Endothelial cell of umbilical vein (primary cell): ENCODE data around the gene ADCY9. TPM values are rescaled to one million over a fixed set of nuclear protein-coding genes. Genes with fewer than 3 reads are reported as not detected.

Experiments used
- BruUV-seq: library from RNA; stranded (reverse); fragments of 400-500 nt; replicated peaks from 2 replicates; lab custom pipeline; 2021; lab: Mats Ljungman, UMichigan
- CTCF ChIA-PET: fragments of 300-600, 350-600 bp; sonication (Branson Sonifier 250); formaldehyde crosslinking; loops from one replicate; lab custom pipeline; 2021; ENCODE audit warnings: antibody characterized with exemption, inconsistent platforms; lab: Charles Lee
- POLR2A ChIA-PET: fragments of 300-600, 350-600 bp; sonication (Branson Sonifier 250); formaldehyde crosslinking; loops from one replicate; lab custom pipeline; 2021; ENCODE audit warnings: antibody characterized with exemption, inconsistent platforms; lab: Charles Lee
- DNase-seq: peaks from one replicate; pipeline ENCODE4 v3.0.0-alpha.2; 2011; ENCODE audit warnings: low read depth, low spot score
- FAIRE-seq: peaks from 2 replicates; lab custom pipeline; 2011; peaks lifted over from hg19 to GRCh38; lab: Jason Lieb, UNC
- H2AFZ ChIP-seq: 2 replicates; pipeline ENCODE4 v1.6.0; 2012; ENCODE audit warnings: low read depth, low read length, control low read depth, inconsistent platforms
- H3K27ac ChIP-seq: 2 replicates; pipeline ENCODE4 v1.5.1; 2011; ENCODE audit warnings: low read depth, mild to moderate bottlenecking, control low read depth, low read length, moderate library complexity; ENCODE audit not compliant: insufficient read depth
- H3K27me3 ChIP-seq, 2 experiments: 2 replicates each; pipeline versions ENCODE4 v1.6.0 to v1.6.1; 2011; ENCODE audit warnings: low read length in 2 of 2, mixed read lengths in 1 of 2; ENCODE audit not compliant: control insufficient read depth in 2 of 2, insufficient read depth in 2 of 2
- H3K36me3 ChIP-seq, 2 experiments: 2 replicates in 1 of 2; 3 replicates in 1 of 2; pipeline ENCODE4 v1.5.1; 2011; ENCODE audit warnings: low read length in 2 of 2, mild to moderate bottlenecking in 1 of 2, moderate library complexity in 1 of 2; ENCODE audit not compliant: control insufficient read depth in 2 of 2, insufficient read depth in 2 of 2; ENCODE audit errors: extremely low read depth in 1 of 2
- H3K4me1 ChIP-seq: 3 replicates; pipeline ENCODE4 v1.5.1; 2011; ENCODE audit warnings: mild to moderate bottlenecking, low read length; ENCODE audit not compliant: control insufficient read depth, insufficient read depth; ENCODE audit errors: extremely low read depth
- H3K4me2 ChIP-seq: 2 replicates; pipeline ENCODE4 v1.6.1; 2011; ENCODE audit warnings: low read length, control low read depth, mixed read lengths; ENCODE audit not compliant: insufficient read depth
- H3K4me3 ChIP-seq, 3 experiments: fragments of 200-600 bp in 1 of 3; sonication (generic), shearing (Covaris generic) in 1 of 3; replicated peaks in 1 of 3; 2 replicates each; pipeline ENCODE4 v1.5.1; 2011 to 2016; ENCODE audit warnings: control low read depth in 3 of 3, low read length in 3 of 3, mild to moderate bottlenecking in 2 of 3, inconsistent platforms in 1 of 3, low read depth in 1 of 3, moderate library complexity in 1 of 3; ENCODE audit not compliant: insufficient read depth in 1 of 3
- H3K79me2 ChIP-seq: 2 replicates; pipeline ENCODE4 v1.6.0; 2012; ENCODE audit warnings: low read length, inconsistent platforms; ENCODE audit not compliant: control insufficient read depth, insufficient read depth
- H3K9ac ChIP-seq: replicated peaks from 2 replicates; pipeline ENCODE3; 2011; ENCODE audit warnings: low read length, control low read depth; ENCODE audit not compliant: insufficient read depth; ENCODE audit errors: extremely low read depth
- H3K9me1 ChIP-seq: replicated peaks from 3 replicates; pipeline ENCODE4 v1.6.0; 2011; ENCODE audit warnings: mild to moderate bottlenecking, low read length; ENCODE audit not compliant: control insufficient read depth, insufficient read depth; ENCODE audit errors: extremely low read depth
- H3K9me3 ChIP-seq: replicated peaks from 2 replicates; pipeline ENCODE4 v1.5.1; 2012; ENCODE audit warnings: low read length, inconsistent platforms; ENCODE audit not compliant: control insufficient read depth, insufficient read depth
- H4K20me1 ChIP-seq: replicated peaks from 2 replicates; pipeline ENCODE3; 2011; ENCODE audit warnings: mild to moderate bottlenecking, low read length; ENCODE audit not compliant: control insufficient read depth, insufficient read depth; ENCODE audit errors: extremely low read depth
- EZH2 ChIP-seq: IDR thresholded peaks from 2 replicates; pipeline ENCODE4 v1.6.1; 2012; ENCODE audit warnings: borderline replicate concordance, low read depth, mild to moderate bottlenecking, moderate library complexity, low read length, inconsistent platforms; ENCODE audit not compliant: severe bottlenecking
- GATA2 ChIP-seq: IDR thresholded peaks from 2 replicates; pipeline ENCODE4 v1.7.0; 2011; ENCODE audit warnings: low read depth, mild to moderate bottlenecking, moderate library complexity, mixed read lengths, low read length; ENCODE audit not compliant: insufficient read length, insufficient read depth
- JUN ChIP-seq: IDR thresholded peaks from 2 replicates; pipeline ENCODE4 v1.6.1; 2011; ENCODE audit warnings: borderline replicate concordance, low read depth; ENCODE audit not compliant: insufficient read length, insufficient read depth
- MAX ChIP-seq: IDR thresholded peaks from 2 replicates; pipeline ENCODE4 v1.6.1; 2011; ENCODE audit not compliant: insufficient read depth, insufficient read length
- POLR2A ChIP-seq: IDR thresholded peaks from 2 replicates; pipeline ENCODE4 v1.6.1; 2012; ENCODE audit warnings: low read depth, mild to moderate bottlenecking, control low read depth, low read length
- POLR2AphosphoS5 ChIP-seq: IDR thresholded peaks from 2 replicates; pipeline ENCODE4 v1.6.1; 2012; ENCODE audit warnings: low read depth, mild to moderate bottlenecking, control low read depth, low read length, moderate library complexity; ENCODE audit not compliant: insufficient read depth
- dilution Hi-C: fragments of 300-500 bp; cut with MboI; formaldehyde crosslinking; loops from one replicate; pipeline ENCODE4 v1.15.0; 2019; ENCODE audit warnings: low sequenced_read_pairs; ENCODE audit not compliant: extremely low pct_ligation_motif_present
- intact Hi-C: fragments of 100-400 bp; cut with micrococcal nuclease; formaldehyde crosslinking; loops from one replicate; pipeline ENCODE4 v1.10.0; 2022
- polyA plus RNA-seq, 4 experiments: library from polyadenylated mRNA; depleted of rRNA in 3 of 4; stranded (reverse) in 3 of 4; unstranded in 1 of 4; fragments of >200 nt; gene quantifications; 2 replicates each; pipeline versions ENCODE4 v1.2.1 to v1.2.3, GENCODE V29; 2011 to 2012; ENCODE audit warnings: missing spikeins in 1 of 4
- total RNA-seq: library from RNA; stranded (reverse); gene quantifications from 2 replicates; pipeline ENCODE4 v1.2.3, GENCODE V29; 2021
- TF ChIP-seq, protein P1 (sequence below), 2 donors: IDR thresholded peaks; 1 replicate in 1 of 2; 2 replicates in 1 of 2; pipeline ENCODE4 v1.5.1; 2011; ENCODE audit warnings: low read length in 2 of 2, mild to moderate bottlenecking in 2 of 2, moderate library complexity in 2 of 2, control low read depth in 1 of 2, inconsistent platforms in 1 of 2, low read depth in 1 of 2; ENCODE audit not compliant: insufficient read depth in 1 of 2; ENCODE audit errors: extremely low read depth in 1 of 2

ADCY9 gene
- total and polyA plus RNA-seq, 2 donors (not counting 3 experiments of a cell fraction or from before 2014, with no cell fraction given): 6.8 to 14.0 TPM

GRCh38 chr16:4092547-4093265, 23.5 kb downstream of the ADCY9 start:
- ChIA-PET POLR2A (no interaction called here), CTCF (interaction anchor here (1.6 kb wide), 1 partner anchor 110 kb away, joined by 6 read pairs; no protein-coding TSS in a partner anchor)
- no peaks in the 10 kb centered on the region for H3K27me3 ChIP-seq
- H2AFZ ChIP-seq: no peak overlapping the region
- no peaks in the 10 kb centered on the region for H3K4me1 ChIP-seq
- BruUV-seq: no TSS peak
- no peak overlapping the region for H3K9ac ChIP-seq
- intact Hi-C loops: no loop called here
- TF ChIP-seq, protein P1, sequence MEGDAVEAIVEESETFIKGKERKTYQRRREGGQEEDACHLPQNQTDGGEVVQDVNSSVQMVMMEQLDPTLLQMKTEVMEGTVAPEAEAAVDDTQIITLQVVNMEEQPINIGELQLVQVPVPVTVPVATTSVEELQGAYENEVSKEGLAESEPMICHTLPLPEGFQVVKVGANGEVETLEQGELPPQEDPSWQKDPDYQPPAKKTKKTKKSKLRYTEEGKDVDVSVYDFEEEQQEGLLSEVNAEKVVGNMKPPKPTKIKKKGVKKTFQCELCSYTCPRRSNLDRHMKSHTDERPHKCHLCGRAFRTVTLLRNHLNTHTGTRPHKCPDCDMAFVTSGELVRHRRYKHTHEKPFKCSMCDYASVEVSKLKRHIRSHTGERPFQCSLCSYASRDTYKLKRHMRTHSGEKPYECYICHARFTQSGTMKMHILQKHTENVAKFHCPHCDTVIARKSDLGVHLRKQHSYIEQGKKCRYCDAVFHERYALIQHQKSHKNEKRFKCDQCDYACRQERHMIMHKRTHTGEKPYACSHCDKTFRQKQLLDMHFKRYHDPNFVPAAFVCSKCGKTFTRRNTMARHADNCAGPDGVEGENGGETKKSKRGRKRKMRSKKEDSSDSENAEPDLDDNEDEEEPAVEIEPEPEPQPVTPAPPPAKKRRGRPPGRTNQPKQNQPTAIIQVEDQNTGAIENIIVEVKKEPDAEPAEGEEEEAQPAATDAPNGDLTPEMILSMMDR (IDR thresholded peaks at IDR 0.05; ENCODE audit: extremely low read depth in 1 of 2, insufficient read depth in 1 of 2, low read depth in 1 of 2, low read length in 2 of 2): no peak
- H3K79me2 ChIP-seq: no peaks in the 10 kb centered on the region
- no peaks in the 10 kb centered on the region for H3K9me3 ChIP-seq
- H3K27ac ChIP-seq: no peak overlapping the region
- no peak overlapping the region for H3K4me2 ChIP-seq
- no peaks in the 10 kb centered on the region for H4K20me1 ChIP-seq
- FAIRE-seq (no peak), DNase-seq (no peak)
- H3K4me3 ChIP-seq: no peak overlapping the region
- dilution Hi-C loops: no loop called here
- H3K36me3 ChIP-seq: no peaks in the 10 kb centered on the region
- H3K9me1 ChIP-seq: no peaks in the 10 kb centered on the region

- Histone ChIP-seq H3K79me2 (no peaks in the 10 kb centered on the region), H3K9me1 (no peaks in the 10 kb centered on the region), H4K20me1 (no peaks in the 10 kb centered on the region), H2AFZ (no peak overlapping the region), H3K4me2 (no peak overlapping the region), H3K4me3 (no peak overlapping the region), H3K27ac (no peak overlapping the region), H3K36me3 (no peaks in the 10 kb centered on the region), H3K4me1 (no peaks in the 10 kb centered on the region), H3K9ac (no peak overlapping the region), H3K9me3 (no peaks in the 10 kb centered on the region), H3K27me3 (no peaks in the 10 kb centered on the region)
- DNase-seq (no peak), FAIRE-seq (no peak)
- intact Hi-C loops: no loop called here
- no TSS peak for BruUV-seq
- dilution Hi-C loops: no loop called here
- ChIA-PET POLR2A (no interaction called here), CTCF (interaction anchor here (1.0 kb wide), 1 partner anchor 108 kb away, joined by 3 read pairs; no protein-coding TSS in a partner anchor)
- TF ChIP-seq, protein P1 (IDR thresholded peaks at IDR 0.05; ENCODE audit: extremely low read depth in 1 of 2, insufficient read depth in 1 of 2, low read depth in 1 of 2, low read length in 2 of 2): no peak
- TF ChIP-seq JUN: no peak
- no peak for TF ChIP-seq MAX
- no peak for TF ChIP-seq GATA2
- no peak for TF ChIP-seq POLR2AphosphoS5
- no peak for TF ChIP-seq POLR2A
- no peak for TF ChIP-seq EZH2
Observed at GRCh38 chr16:4091240-4092012, 24.8 kb downstream of the ADCY9 start.
